Suprapubic skin (tissue), 4 donors: ENCODE results near the gene AP1M2. TPM values are rescaled to one million over a fixed set of nuclear protein-coding genes. Genes with fewer than 3 reads are reported as not detected.
"Not testable (repeated sequence)": the region's sequence is repeated elsewhere in the genome, so short reads cannot be mapped to it uniquely, and the experiment has no call there.

Experiments used
- DNase-seq, 2 donors: peaks; one replicate each; pipeline ENCODE4 v3.0.0-alpha.2; 2019; ENCODE audit warnings: low spot score in 2 of 2
- H3K27ac ChIP-seq: fragments of 200-600 bp; sonication (generic); one replicate; pipeline ENCODE4 v1.5.1; 2019
- H3K27me3 ChIP-seq: fragments of 200-600 bp; sonication (generic); one replicate; pipeline ENCODE4 v1.5.1; 2019
- H3K36me3 ChIP-seq: fragments of 200-600 bp; sonication (generic); one replicate; pipeline ENCODE4 v1.5.1; 2019
- H3K4me1 ChIP-seq: fragments of 200-600 bp; sonication (generic); one replicate; pipeline ENCODE4 v1.5.1; 2019
- H3K4me3 ChIP-seq: fragments of 200-600 bp; sonication (generic); one replicate; pipeline ENCODE4 v1.5.1; 2019; ENCODE audit warnings: mild to moderate bottlenecking
- H3K9me3 ChIP-seq: fragments of 200-600 bp; sonication (generic); one replicate; pipeline ENCODE4 v1.5.1; 2019
- CTCF ChIP-seq, 2 donors: fragments of 200-600 bp in 1 of 2; fragments of 450-650 bp in 1 of 2; sonication (generic) in 1 of 2; IDR thresholded peaks; one replicate each; pipeline ENCODE4 v1.5.1; 2016 to 2019; ENCODE audit warnings: antibody characterized with exemption in 2 of 2, mild to moderate bottlenecking in 1 of 2, moderate library complexity in 1 of 2
- EP300 ChIP-seq: sonication (generic); formaldehyde crosslinking; IDR thresholded peaks from one replicate; pipeline ENCODE4 v1.6.1; 2017; ENCODE audit warnings: antibody characterized with exemption
- POLR2A ChIP-seq, 2 donors: fragments of 450-650 bp; IDR thresholded peaks; one replicate each; pipeline ENCODE4 v1.6.1; 2017; ENCODE audit warnings: antibody characterized with exemption in 2 of 2, mild to moderate bottlenecking in 2 of 2, moderate library complexity in 2 of 2
- POLR2AphosphoS5 ChIP-seq, 3 donors: sonication (generic); formaldehyde crosslinking; IDR thresholded peaks; one replicate each; pipeline ENCODE4 v1.6.1; 2017; ENCODE audit warnings: antibody characterized with exemption in 3 of 3
- WGBS: methylation state at CpG from one replicate; pipeline ENCODE4 v1.1.5; 2018; 5-methylcytosine and 5-hydroxymethylcytosine counted together
- total RNA-seq, 4 donors: library from RNA; depleted of rRNA; stranded (reverse); fragments of >200 nt; gene quantifications; one replicate each; pipeline ENCODE4 v1.1.0, GENCODE V29; 2016

Gene AP1M2
- total RNA-seq, 4 donors from 2014 or later, result 28.9 to 65.9 (median 59.1) TPM

- peaks cover 42% of the 10 kb centered on the region for H3K4me1 ChIP-seq
- 63% methylated on average over 16 of the region's 30 CpGs for WGBS
- DNase-seq, result no peak
- TF ChIP-seq CTCF (IDR thresholded peaks at IDR 0.05), result peak; percentile 17 to 32
- TF ChIP-seq POLR2AphosphoS5 (IDR thresholded peaks at IDR 0.05), result no peak
- no peak for TF ChIP-seq EP300
- H3K4me3 ChIP-seq, result no peak overlapping the region
- H3K36me3 ChIP-seq, result peaks cover 91% of the 10 kb centered on the region
- H3K9me3 ChIP-seq, result no peaks in the 10 kb centered on the region
- H3K27me3 ChIP-seq, result no peaks in the 10 kb centered on the region
- H3K27ac ChIP-seq, result peak overlapping the region; percentile 50
Observed at GRCh38 chr19:10554760-10555609, 32.1 kb downstream of the AP1M2 start.

- 42% methylated on average over 7 of the region's 12 CpGs for WGBS
- TF ChIP-seq POLR2AphosphoS5 (IDR thresholded peaks at IDR 0.05) (no peak), CTCF (IDR thresholded peaks at IDR 0.05) (no peak), POLR2A (IDR thresholded peaks at IDR 0.05) (no peak), EP300 (no peak)
- peak overlapping the region; percentile 50 for H3K27ac ChIP-seq
- H3K9me3 ChIP-seq, result no peaks in the 10 kb centered on the region
- no peaks in the 10 kb centered on the region for H3K27me3 ChIP-seq
- H3K4me3 ChIP-seq, result no peak overlapping the region
- peaks cover 42% of the 10 kb centered on the region for H3K4me1 ChIP-seq
- peaks cover 91% of the 10 kb centered on the region for H3K36me3 ChIP-seq
- no peak for DNase-seq
Observed at GRCh38 chr19:10553943-10554381, 33.1 kb downstream of the AP1M2 start.

GRCh38 chr19:10553087-10553667 lies 33.9 kb downstream of the AP1M2 start:
- no peaks in the 10 kb centered on the region for H3K9me3 ChIP-seq
- no peaks in the 10 kb centered on the region for H3K27me3 ChIP-seq
- H3K4me3 ChIP-seq, result no peak overlapping the region
- peaks cover 91% of the 10 kb centered on the region for H3K36me3 ChIP-seq
- H3K27ac ChIP-seq, result no peak overlapping the region
- WGBS, result 58% methylated on average over 8 of the region's 13 CpGs
- H3K4me1 ChIP-seq, result peaks cover 42% of the 10 kb centered on the region
- no peak for DNase-seq
- no peak for TF ChIP-seq POLR2A (IDR thresholded peaks at IDR 0.05)
- TF ChIP-seq CTCF (IDR thresholded peaks at IDR 0.05), result no peak
- no peak for TF ChIP-seq EP300
- TF ChIP-seq POLR2AphosphoS5 (IDR thresholded peaks at IDR 0.05), result no peak

GRCh38 chr19:10552510-10553053 lies 34.5 kb downstream of the AP1M2 start:
- DNase-seq, result no peak
- no peak for TF ChIP-seq EP300
- no peak for TF ChIP-seq CTCF (IDR thresholded peaks at IDR 0.05)
- TF ChIP-seq POLR2A (IDR thresholded peaks at IDR 0.05), result no peak
- no peak for TF ChIP-seq POLR2AphosphoS5 (IDR thresholded peaks at IDR 0.05)
- WGBS, result 79% methylated on average over 10 of the region's 12 CpGs
- H3K36me3 ChIP-seq, result peaks cover 88% of the 10 kb centered on the region
- no peaks in the 10 kb centered on the region for H3K27me3 ChIP-seq
- no peaks in the 10 kb centered on the region for H3K9me3 ChIP-seq
- no peak overlapping the region for H3K4me3 ChIP-seq
- H3K4me1 ChIP-seq, result peaks cover 42% of the 10 kb centered on the region
- no peak overlapping the region for H3K27ac ChIP-seq

- no peaks in the 10 kb centered on the region for H3K27me3 ChIP-seq
- peaks cover 88% of the 10 kb centered on the region for H3K36me3 ChIP-seq
- TF ChIP-seq POLR2AphosphoS5 (IDR thresholded peaks at IDR 0.05) (no peak), CTCF (IDR thresholded peaks at IDR 0.05) (peak in 1 of 2 donors; percentile 6), POLR2A (IDR thresholded peaks at IDR 0.05) (no peak), EP300 (no peak)
- peaks cover 47% of the 10 kb centered on the region for H3K4me1 ChIP-seq
- WGBS, result 81% methylated on average over 7 of the region's 12 CpGs
- H3K9me3 ChIP-seq, result no peaks in the 10 kb centered on the region
- H3K27ac ChIP-seq, result no peak overlapping the region
- no peak for DNase-seq
- H3K4me3 ChIP-seq, result no peak overlapping the region
Observed at GRCh38 chr19:10551698-10552301, 35.3 kb downstream of the AP1M2 start.

GRCh38 chr19:10551006-10551405 lies 36.1 kb downstream of the AP1M2 start:
- H3K9me3 ChIP-seq, DNase-seq, H3K27ac ChIP-seq, H3K4me3 ChIP-seq, H3K27me3 ChIP-seq: not testable (repeated sequence)
- Histone ChIP-seq H3K4me1 (peaks cover 46% of the 10 kb centered on the region), H3K36me3 (peaks cover 84% of the 10 kb centered on the region)
- WGBS, result 96% methylated on average over 9 of the region's 9 CpGs
